OCI-LY3 (cell line): ENCODE data around the gene OS9.

Source experiments
- H2AFZ ChIP-seq: fragments of 200-600, 300-600 bp; shearing (Covaris generic); 2 replicates; pipeline ENCODE4 v1.6.0; 2014; ENCODE audit warnings: antibody characterized with exemption, low read depth, low read length
- H3K27ac ChIP-seq: fragments of 200-600, 300-600 bp; sonication (generic); 2 replicates; pipeline ENCODE4 v1.5.1; 2014; ENCODE audit warnings: mild to moderate bottlenecking, low read length, moderate library complexity, mixed read lengths
- H3K27me3 ChIP-seq: fragments of 200-600, 300-600 bp; sonication (generic); 2 replicates; pipeline ENCODE4 v1.6.1; 2014; ENCODE audit warnings: low read depth, low read length, mixed read lengths
- H3K36me3 ChIP-seq: fragments of 200-600, 300-600 bp; sonication (generic); replicated peaks from 2 replicates; pipeline ENCODE3; 2014; ENCODE audit warnings: low read depth, low read length, mixed read lengths
- H3K4me1 ChIP-seq: fragments of 300-600, 200-600 bp; sonication (generic); 2 replicates; pipeline ENCODE4 v1.6.1; 2014; ENCODE audit warnings: low read length, mixed read lengths
- H3K4me2 ChIP-seq: fragments of 200-600, 300-600 bp; sonication (generic); 2 replicates; pipeline ENCODE4 v1.6.1; 2014; ENCODE audit warnings: low read length, mixed read lengths
- H3K4me3 ChIP-seq: fragments of 300-600, 200-600 bp; sonication (generic); 2 replicates; pipeline ENCODE4 v1.5.1; 2014; ENCODE audit warnings: antibody characterized with exemption, mild to moderate bottlenecking, low read length, moderate library complexity
- H3K79me2 ChIP-seq: fragments of 300-600, 200-600 bp; shearing (Covaris generic); 2 replicates; pipeline ENCODE4 v1.6.1; 2014; ENCODE audit warnings: mild to moderate bottlenecking, low read length, mixed read lengths
- H3K9ac ChIP-seq: fragments of 300-600, 200-600 bp; shearing (Covaris generic); 2 replicates; pipeline ENCODE4 v1.6.0; 2014; ENCODE audit warnings: mild to moderate bottlenecking, low read length, moderate library complexity
- H3K9me3 ChIP-seq: fragments of 200-600, 300-600 bp; shearing (Covaris generic); 2 replicates; pipeline ENCODE4 v1.6.1; 2014; ENCODE audit warnings: low read length, mixed read lengths; ENCODE audit not compliant: insufficient read depth
- H4K20me1 ChIP-seq: fragments of 200-600, 300-600 bp; sonication (generic); 2 replicates; pipeline ENCODE4 v1.6.1; 2016; ENCODE audit warnings: low read length, mixed read lengths; ENCODE audit not compliant: insufficient read depth
- EZH2phosphoT487 ChIP-seq: fragments of 200-600 bp; shearing (Covaris generic); IDR thresholded peaks from 2 replicates; pipeline ENCODE4 v1.6.1; 2018; ENCODE audit warnings: antibody characterized with exemption, mixed run types, low read depth
- TF ChIP-seq, protein P1 (sequence below): fragments of 200-600, 300-600 bp; sonication (generic); IDR thresholded peaks from 2 replicates; pipeline ENCODE4 v1.5.1; 2014; ENCODE audit warnings: antibody characterized with exemption, low read length, low read depth

OS9 gene

DNA sequence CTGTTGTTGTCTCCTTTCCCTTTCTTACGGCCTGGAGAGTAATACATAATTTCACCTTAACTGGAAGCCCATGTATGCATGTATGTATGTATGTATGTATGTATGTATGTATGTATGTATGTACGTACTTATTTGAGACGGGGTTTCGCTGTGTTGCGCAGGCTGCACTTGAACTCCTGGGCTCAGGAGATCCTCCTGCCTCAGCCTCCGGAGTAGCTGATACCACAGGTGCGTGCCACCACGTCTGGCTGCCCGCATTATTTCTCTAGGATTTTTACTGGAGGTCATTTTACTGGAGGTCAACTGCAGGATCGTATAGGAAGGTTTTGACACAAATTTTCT lies 644 bp upstream of the OS9 start:
- H3K36me3 ChIP-seq: peaks cover 14% of the 10 kb centered on the region

DNA sequence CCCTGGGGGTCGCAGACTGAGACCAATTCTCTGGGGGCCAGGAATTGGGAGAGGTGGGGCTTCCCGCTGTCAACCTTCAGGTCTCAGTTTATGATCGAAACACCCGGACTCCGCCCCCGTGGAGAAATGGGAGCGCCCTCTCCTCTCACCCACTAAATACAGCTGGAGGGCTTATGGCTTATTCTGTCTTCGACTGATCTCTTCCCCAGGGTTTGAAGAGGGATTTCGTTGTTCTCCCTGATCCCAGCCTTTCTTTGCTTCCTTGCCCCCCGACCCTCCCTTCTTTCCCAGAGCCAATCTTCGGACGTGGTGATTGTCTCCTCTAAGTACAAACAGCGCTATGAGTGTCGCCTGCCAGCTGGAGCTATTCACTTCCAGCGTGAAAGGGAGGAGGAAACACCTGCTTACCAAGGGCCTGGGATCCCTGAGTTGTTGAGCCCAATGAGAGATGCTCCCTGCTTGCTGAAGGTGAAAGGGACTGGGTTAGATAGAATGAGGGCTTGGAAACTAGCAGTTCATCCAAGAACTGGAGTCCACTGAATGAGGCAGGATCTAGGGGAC lies 607 bp downstream of the OS9 start:
- Histone ChIP-seq H3K4me2 (peak overlapping the region; percentile 95), H3K27ac (peak overlapping the region; percentile 47), H3K4me3 (peak overlapping the region; percentile 92), H4K20me1 (no peaks in the 10 kb centered on the region), H2AFZ (peak overlapping the region; percentile 90), H3K9ac (peak overlapping the region; percentile 83), H3K36me3 (peaks cover 14% of the 10 kb centered on the region), H3K27me3 (no peaks in the 10 kb centered on the region), H3K79me2 (peaks cover 9% of the 10 kb centered on the region), H3K9me3 (no peaks in the 10 kb centered on the region), H3K4me1 (peaks cover 8% of the 10 kb centered on the region)
- TF ChIP-seq, protein P1, sequence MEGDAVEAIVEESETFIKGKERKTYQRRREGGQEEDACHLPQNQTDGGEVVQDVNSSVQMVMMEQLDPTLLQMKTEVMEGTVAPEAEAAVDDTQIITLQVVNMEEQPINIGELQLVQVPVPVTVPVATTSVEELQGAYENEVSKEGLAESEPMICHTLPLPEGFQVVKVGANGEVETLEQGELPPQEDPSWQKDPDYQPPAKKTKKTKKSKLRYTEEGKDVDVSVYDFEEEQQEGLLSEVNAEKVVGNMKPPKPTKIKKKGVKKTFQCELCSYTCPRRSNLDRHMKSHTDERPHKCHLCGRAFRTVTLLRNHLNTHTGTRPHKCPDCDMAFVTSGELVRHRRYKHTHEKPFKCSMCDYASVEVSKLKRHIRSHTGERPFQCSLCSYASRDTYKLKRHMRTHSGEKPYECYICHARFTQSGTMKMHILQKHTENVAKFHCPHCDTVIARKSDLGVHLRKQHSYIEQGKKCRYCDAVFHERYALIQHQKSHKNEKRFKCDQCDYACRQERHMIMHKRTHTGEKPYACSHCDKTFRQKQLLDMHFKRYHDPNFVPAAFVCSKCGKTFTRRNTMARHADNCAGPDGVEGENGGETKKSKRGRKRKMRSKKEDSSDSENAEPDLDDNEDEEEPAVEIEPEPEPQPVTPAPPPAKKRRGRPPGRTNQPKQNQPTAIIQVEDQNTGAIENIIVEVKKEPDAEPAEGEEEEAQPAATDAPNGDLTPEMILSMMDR: no peak
- TF ChIP-seq EZH2phosphoT487: no peak

More for the DNA sequence above, 644 bp upstream of the OS9 start:
- Histone ChIP-seq H3K4me3 (peak overlapping the region; percentile 77), H3K9me3 (no peaks in the 10 kb centered on the region), H3K9ac (peak overlapping the region; percentile 39; the same call in 1 of the 2 replicates), H3K27ac (no peak overlapping the region), H4K20me1 (no peaks in the 10 kb centered on the region), H3K27me3 (no peaks in the 10 kb centered on the region), H3K79me2 (peaks cover 9% of the 10 kb centered on the region), H3K4me1 (peaks cover 8% of the 10 kb centered on the region), H3K4me2 (peak overlapping the region; percentile 79), H2AFZ (peak overlapping the region; percentile 91)
- no peak for TF ChIP-seq EZH2phosphoT487
- TF ChIP-seq, protein P1: no peak

DNA sequence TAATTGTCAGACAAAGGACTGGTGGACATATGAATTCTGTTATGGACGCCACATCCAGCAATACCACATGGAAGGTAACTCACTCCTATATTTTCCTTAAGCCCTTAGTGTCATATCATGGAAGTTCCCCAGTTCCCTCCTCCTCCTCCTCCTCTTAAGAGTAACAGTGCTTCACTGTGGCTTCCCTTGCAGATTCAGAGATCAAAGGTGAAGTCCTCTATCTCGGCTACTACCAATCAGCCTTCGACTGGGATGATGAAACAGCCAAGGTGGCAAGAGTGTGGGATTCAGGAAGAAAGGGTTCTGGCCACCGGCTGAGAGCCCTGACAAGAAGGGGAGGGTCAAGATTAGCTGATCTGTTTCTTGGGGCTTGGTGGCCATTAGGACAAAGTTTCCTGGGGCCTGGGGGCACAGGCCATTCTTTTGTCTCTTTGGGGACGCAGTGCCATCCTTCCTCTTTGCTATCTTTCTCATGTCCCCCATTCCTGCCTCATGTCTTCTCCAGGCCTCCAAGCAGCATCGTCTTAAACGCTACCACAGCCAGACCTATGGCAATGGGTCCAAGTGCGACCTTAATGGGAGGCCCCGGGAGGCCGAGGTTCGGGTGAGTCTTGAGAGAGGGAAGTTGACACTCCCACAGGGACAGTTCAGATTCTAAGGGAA lies 2.0 kb downstream of the OS9 start:
- Histone ChIP-seq H3K9me3 (no peaks in the 10 kb centered on the region), H3K27me3 (no peaks in the 10 kb centered on the region), H4K20me1 (no peaks in the 10 kb centered on the region), H3K79me2 (peaks cover 9% of the 10 kb centered on the region), H3K4me3 (no peak overlapping the region), H3K4me2 (no peak overlapping the region), H3K9ac (no peak overlapping the region), H3K4me1 (peaks cover 8% of the 10 kb centered on the region), H2AFZ (no peak overlapping the region), H3K36me3 (peaks cover 14% of the 10 kb centered on the region), H3K27ac (no peak overlapping the region)
- TF ChIP-seq, protein P1: no peak
- no peak for TF ChIP-seq EZH2phosphoT487

DNA sequence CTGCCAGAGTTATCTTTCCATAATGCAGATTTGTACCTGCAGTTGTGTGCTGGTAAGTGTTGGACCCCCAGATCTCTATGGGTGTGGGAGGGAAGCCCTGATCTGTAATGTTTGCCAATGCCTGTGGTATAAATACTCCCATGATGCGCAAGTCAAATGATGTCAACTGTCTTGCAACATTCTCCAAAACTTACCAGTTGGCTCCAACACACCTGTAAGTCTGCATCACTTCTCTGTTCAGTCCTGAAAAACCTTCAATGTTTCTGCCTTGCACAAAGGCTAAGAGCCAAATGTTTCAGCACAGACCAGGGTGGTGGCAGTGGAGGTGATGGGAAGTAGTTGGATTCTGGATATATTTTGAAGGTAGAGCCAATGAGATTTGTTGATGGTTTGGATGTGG lies 3.1 kb downstream of the OS9 start:
- H3K79me2 ChIP-seq: peaks cover 9% of the 10 kb centered on the region
- no peaks in the 10 kb centered on the region for H4K20me1 ChIP-seq
- no peak for TF ChIP-seq EZH2phosphoT487
- TF ChIP-seq, protein P1: no peak

More for the DNA sequence above, 3.1 kb downstream of the OS9 start:
- H3K4me3 ChIP-seq: no peak overlapping the region
- peaks cover 14% of the 10 kb centered on the region for H3K36me3 ChIP-seq
- H3K9ac ChIP-seq: no peak overlapping the region
- H3K9me3 ChIP-seq: no peaks in the 10 kb centered on the region
- no peak overlapping the region for H3K27ac ChIP-seq
- no peak overlapping the region for H3K4me2 ChIP-seq
- no peaks in the 10 kb centered on the region for H3K27me3 ChIP-seq
- H3K4me1 ChIP-seq: peaks cover 8% of the 10 kb centered on the region
- H2AFZ ChIP-seq: no peak overlapping the region
